ENCODE measurements around the gene TNFRSF18.

TNFRSF18 gene

GRCh38 chr1:1204425-1204920 is 1.9 kb downstream of the TNFRSF18 start:
- Histone ChIP-seq H3K36me3 (no peaks in the 10 kb centered on the region), H3K27me3 (ENCODE audit: insufficient read depth, low read depth, severe bottlenecking) (no peaks in the 10 kb centered on the region), H3K9me3 (ENCODE audit: severe bottlenecking) (no peaks in the 10 kb centered on the region), H3K27ac (no peak overlapping the region), H3K4me3 (ENCODE audit: low read depth, low read length) (no peak overlapping the region)
- no peak for DNase-seq
- TF ChIP-seq, protein P1, sequence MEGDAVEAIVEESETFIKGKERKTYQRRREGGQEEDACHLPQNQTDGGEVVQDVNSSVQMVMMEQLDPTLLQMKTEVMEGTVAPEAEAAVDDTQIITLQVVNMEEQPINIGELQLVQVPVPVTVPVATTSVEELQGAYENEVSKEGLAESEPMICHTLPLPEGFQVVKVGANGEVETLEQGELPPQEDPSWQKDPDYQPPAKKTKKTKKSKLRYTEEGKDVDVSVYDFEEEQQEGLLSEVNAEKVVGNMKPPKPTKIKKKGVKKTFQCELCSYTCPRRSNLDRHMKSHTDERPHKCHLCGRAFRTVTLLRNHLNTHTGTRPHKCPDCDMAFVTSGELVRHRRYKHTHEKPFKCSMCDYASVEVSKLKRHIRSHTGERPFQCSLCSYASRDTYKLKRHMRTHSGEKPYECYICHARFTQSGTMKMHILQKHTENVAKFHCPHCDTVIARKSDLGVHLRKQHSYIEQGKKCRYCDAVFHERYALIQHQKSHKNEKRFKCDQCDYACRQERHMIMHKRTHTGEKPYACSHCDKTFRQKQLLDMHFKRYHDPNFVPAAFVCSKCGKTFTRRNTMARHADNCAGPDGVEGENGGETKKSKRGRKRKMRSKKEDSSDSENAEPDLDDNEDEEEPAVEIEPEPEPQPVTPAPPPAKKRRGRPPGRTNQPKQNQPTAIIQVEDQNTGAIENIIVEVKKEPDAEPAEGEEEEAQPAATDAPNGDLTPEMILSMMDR (IDR thresholded peaks at IDR 0.05; ENCODE audit: low read depth, low read length), result no peak

- no peaks in the 10 kb centered on the region for H3K27me3 ChIP-seq (ENCODE audit: insufficient read depth, low read depth, severe bottlenecking)
- H3K36me3 ChIP-seq, result no peaks in the 10 kb centered on the region
- no peaks in the 10 kb centered on the region for H3K9me3 ChIP-seq (ENCODE audit: severe bottlenecking)
- no peak overlapping the region for H3K4me3 ChIP-seq (ENCODE audit: low read depth, low read length)
- DNase-seq, result no peak
- H3K27ac ChIP-seq, result no peak overlapping the region
- TF ChIP-seq, protein P1 (IDR thresholded peaks at IDR 0.05; ENCODE audit: low read depth, low read length), result no peak
Observed at GRCh38 chr1:1203561-1204424, 2.6 kb downstream of the TNFRSF18 start.

GRCh38 chr1:1202831-1203560 is 3.4 kb downstream of the TNFRSF18 start:
- no peak for DNase-seq
- no peaks in the 10 kb centered on the region for H3K36me3 ChIP-seq
- no peaks in the 10 kb centered on the region for H3K9me3 ChIP-seq (ENCODE audit: severe bottlenecking)
- no peaks in the 10 kb centered on the region for H3K27me3 ChIP-seq (ENCODE audit: insufficient read depth, low read depth, severe bottlenecking)
- no peak overlapping the region for H3K27ac ChIP-seq
- no peak overlapping the region for H3K4me3 ChIP-seq (ENCODE audit: low read depth, low read length)
- TF ChIP-seq, protein P1 (IDR thresholded peaks at IDR 0.05; ENCODE audit: low read depth, low read length), result no peak

DNA sequence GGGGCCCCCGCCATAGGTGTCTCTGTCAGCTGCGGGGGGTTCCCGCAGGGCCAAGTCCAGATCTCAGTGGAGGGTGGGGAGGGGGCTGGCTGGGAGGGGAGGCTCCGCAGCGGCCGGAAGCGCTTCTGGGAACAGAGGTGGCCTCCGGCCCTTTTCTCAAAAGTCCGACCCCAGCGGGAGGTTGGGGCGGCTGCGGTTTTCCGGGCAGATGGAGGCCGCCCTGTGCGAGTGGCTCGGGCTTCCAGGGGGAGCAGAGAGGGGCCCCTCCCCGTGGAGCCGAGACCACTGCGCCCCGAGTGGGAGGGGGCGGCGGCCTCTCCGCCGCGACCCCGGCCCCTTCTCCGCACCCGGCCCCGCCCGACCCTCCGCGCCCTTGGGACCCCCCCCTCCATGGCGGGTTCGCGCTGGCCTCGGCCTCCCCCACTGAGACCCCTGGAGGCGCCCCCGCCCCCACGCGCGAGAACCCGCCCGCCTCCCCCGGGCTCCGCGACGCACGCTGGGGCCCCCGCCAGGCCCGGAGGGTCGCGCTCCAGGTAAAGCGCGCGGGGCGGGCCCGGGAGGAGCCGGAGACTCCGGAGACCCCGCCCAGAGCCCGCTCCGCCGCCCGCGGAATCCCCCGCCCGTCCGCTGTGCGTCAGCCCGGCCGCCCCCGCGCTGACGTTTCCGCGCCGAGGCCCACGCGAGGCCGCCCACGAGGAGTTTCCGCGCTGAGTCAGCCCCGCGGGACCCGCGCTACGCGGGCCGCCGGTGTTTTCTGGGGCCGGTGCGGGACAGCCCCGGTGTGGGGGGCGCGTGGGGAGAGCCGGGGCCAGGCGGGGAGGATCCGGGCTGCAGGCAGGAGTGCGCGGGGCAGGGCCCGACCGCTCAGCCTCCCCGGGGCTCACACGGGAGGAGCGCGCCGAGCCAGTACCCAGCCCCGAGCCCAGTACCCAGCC is 5.2 kb downstream of the TNFRSF18 start:
- Histone ChIP-seq H3K27ac (peak overlapping the region; percentile 59), H3K9me3 (ENCODE audit: severe bottlenecking) (no peaks in the 10 kb centered on the region), H3K4me3 (ENCODE audit: low read depth, low read length) (peak overlapping the region; percentile 50), H3K27me3 (ENCODE audit: insufficient read depth, low read depth, severe bottlenecking) (no peaks in the 10 kb centered on the region), H3K36me3 (no peaks in the 10 kb centered on the region)
- DNase-seq, result peak; percentile 58
- TF ChIP-seq, protein P1 (IDR thresholded peaks at IDR 0.05; ENCODE audit: low read depth, low read length), result no peak
